Panc1 (cell line): ENCODE data around the gene INPP5F. TPM values are rescaled to one million over a fixed set of nuclear protein-coding genes. Genes with fewer than 3 reads are reported as not detected.

Experiments
- ATAC-seq: fragments of 200-7000 bp; cut with Tn5 transposase; 2 replicates; pipeline ENCODE4 v1.9.1; 2020; ENCODE audit warnings: mild to moderate bottlenecking, moderate library complexity
- BruUV-seq: library from RNA; stranded (reverse); fragments of 400-500 nt; replicated peaks from 2 replicates; lab custom pipeline; 2021; lab: Mats Ljungman, UMichigan
- CTCF ChIA-PET: fragments of 300-600 bp; sonication (Branson Sonifier 250); formaldehyde crosslinking; loops from one replicate; lab custom pipeline; 2022; ENCODE audit warnings: antibody characterized with exemption; lab: Charles Lee
- POLR2A ChIA-PET: fragments of 300-600 bp; sonication (Branson Sonifier 250); formaldehyde crosslinking; loops from one replicate; lab custom pipeline; 2022; ENCODE audit warnings: antibody characterized with exemption; lab: Charles Lee
- DNase-seq: peaks from one replicate; pipeline ENCODE4 v3.0.0-alpha.2; 2010; ENCODE audit warnings: low read depth, low spot score
- H3K27ac ChIP-seq: 2 replicates; pipeline ENCODE4 v1.5.1; 2011; ENCODE audit warnings: mild to moderate bottlenecking, low read length, inconsistent platforms
- H3K27me3 ChIP-seq: fragments of 200-500 bp; sonication (Bioruptor generic); 2 replicates; pipeline ENCODE4 v1.6.0; 2014; ENCODE audit warnings: low read length, inconsistent platforms; ENCODE audit not compliant: control insufficient read depth, insufficient read depth
- H3K36me3 ChIP-seq: fragments of 200-500 bp; sonication (Bioruptor generic); 2 replicates; pipeline ENCODE4 v1.5.1; 2014; ENCODE audit warnings: inconsistent platforms, mild to moderate bottlenecking, low read length, moderate library complexity; ENCODE audit not compliant: control insufficient read depth, insufficient read depth
- H3K4me1 ChIP-seq: 2 replicates; pipeline ENCODE4 v1.5.1; 2011; ENCODE audit warnings: inconsistent platforms, mild to moderate bottlenecking, low read length, moderate library complexity; ENCODE audit not compliant: control insufficient read depth, insufficient read depth
- H3K4me3 ChIP-seq, 2 experiments: 2 replicates each; pipeline ENCODE4 v1.5.1; 2011 to 2012; ENCODE audit warnings: low read depth in 2 of 2, low read length in 2 of 2, mild to moderate bottlenecking in 2 of 2, inconsistent platforms in 1 of 2, moderate library complexity in 1 of 2
- H3K9me3 ChIP-seq: fragments of 200-500 bp; sonication (Bioruptor generic); 2 replicates; pipeline ENCODE4 v1.5.1; 2014; ENCODE audit warnings: low read depth, mild to moderate bottlenecking, inconsistent platforms, low read length, moderate library complexity; ENCODE audit not compliant: control insufficient read depth, insufficient read depth
- POLR2AphosphoS5 ChIP-seq: IDR thresholded peaks from 2 replicates; pipeline ENCODE4 v1.6.1; 2012; ENCODE audit warnings: mild to moderate bottlenecking, low read depth, low read length, moderate library complexity
- REST ChIP-seq, 2 experiments: IDR thresholded peaks; 2 replicates each; pipeline ENCODE4 v1.6.1; 2011 to 2012; ENCODE audit warnings: low read depth in 2 of 2, control low read depth in 1 of 2, low read length in 1 of 2, mild to moderate bottlenecking in 1 of 2, moderate library complexity in 1 of 2; ENCODE audit not compliant: insufficient read depth in 1 of 2
- SIN3A ChIP-seq: IDR thresholded peaks from 2 replicates; pipeline ENCODE4 v1.6.1; 2012; ENCODE audit warnings: low read depth, mild to moderate bottlenecking, low read length, moderate library complexity, borderline replicate concordance; ENCODE audit not compliant: insufficient read depth
- TCF7L2 ChIP-seq: IDR thresholded peaks from 2 replicates; pipeline ENCODE4 v1.6.1; 2011; ENCODE audit warnings: mild to moderate bottlenecking, low read depth, low read length, inconsistent platforms
- in situ Hi-C: cut with HindIII; loops from 2 replicates; pipeline ENCODE4 v1.10.0; 2016; ENCODE audit warnings: low sequenced_read_pairs, low pct_unique_long_range_greater_than_20kb
- intact Hi-C: fragments of 100-400 bp; cut with micrococcal nuclease; formaldehyde crosslinking; loops from one replicate; pipeline ENCODE4 v1.10.0; 2022; ENCODE audit not compliant: unreplicated experiment
- total RNA-seq: library from RNA; stranded (reverse); gene quantifications from one replicate; pipeline ENCODE4 v1.2.1, GENCODE V29; 2021; ENCODE audit not compliant: unreplicated experiment
- TF ChIP-seq, protein P1 (sequence below): fragments of 450-650 bp; IDR thresholded peaks from 2 replicates; pipeline ENCODE4 v1.5.1; 2017; ENCODE audit warnings: mild to moderate bottlenecking

INPP5F gene
- total RNA-seq, 1 experiment from 2014 or later = 26.7 TPM

DNA sequence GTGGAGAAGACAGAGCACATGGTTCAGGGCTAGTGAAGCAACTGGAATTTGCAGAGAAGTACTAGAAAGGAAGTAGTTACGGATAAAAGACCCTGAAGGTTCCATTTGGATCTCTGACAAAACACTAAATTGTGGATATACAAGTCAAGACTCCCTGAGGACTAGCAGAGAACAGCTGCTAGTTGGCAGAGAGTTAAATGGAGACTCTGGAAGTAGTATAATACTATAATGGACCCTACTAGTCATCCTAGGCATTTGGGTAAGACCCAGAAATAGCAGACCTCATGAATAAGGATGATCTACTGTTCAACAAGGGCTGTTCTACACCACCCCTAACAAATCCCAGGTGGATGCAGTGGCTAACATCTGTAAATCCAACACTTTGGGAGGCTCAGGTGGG lies 127.7 kb downstream of the INPP5F start:
- Histone ChIP-seq H3K9me3 (no peaks in the 10 kb centered on the region), H3K36me3 (peaks cover 42% of the 10 kb centered on the region), H3K4me3 (no peak overlapping the region), H3K4me1 (0 out of 2 replicates have a peak, but pooled peaks cover 3% of the 10 kb centered on the region), H3K27ac (no peak overlapping the region), H3K27me3 (no peaks in the 10 kb centered on the region)
- no peak for DNase-seq
- POLR2A ChIA-PET = no interaction called here
- in situ Hi-C loops (no loop called here), intact Hi-C loops (loop anchor here (10.0 kb wide), 1 partner anchor 249 kb away; no protein-coding TSS in a partner anchor)
- CTCF ChIA-PET = no interaction called here
- no peak for ATAC-seq
- TF ChIP-seq POLR2AphosphoS5 = no peak
- TF ChIP-seq TCF7L2 = no peak
- TF ChIP-seq, protein P1, sequence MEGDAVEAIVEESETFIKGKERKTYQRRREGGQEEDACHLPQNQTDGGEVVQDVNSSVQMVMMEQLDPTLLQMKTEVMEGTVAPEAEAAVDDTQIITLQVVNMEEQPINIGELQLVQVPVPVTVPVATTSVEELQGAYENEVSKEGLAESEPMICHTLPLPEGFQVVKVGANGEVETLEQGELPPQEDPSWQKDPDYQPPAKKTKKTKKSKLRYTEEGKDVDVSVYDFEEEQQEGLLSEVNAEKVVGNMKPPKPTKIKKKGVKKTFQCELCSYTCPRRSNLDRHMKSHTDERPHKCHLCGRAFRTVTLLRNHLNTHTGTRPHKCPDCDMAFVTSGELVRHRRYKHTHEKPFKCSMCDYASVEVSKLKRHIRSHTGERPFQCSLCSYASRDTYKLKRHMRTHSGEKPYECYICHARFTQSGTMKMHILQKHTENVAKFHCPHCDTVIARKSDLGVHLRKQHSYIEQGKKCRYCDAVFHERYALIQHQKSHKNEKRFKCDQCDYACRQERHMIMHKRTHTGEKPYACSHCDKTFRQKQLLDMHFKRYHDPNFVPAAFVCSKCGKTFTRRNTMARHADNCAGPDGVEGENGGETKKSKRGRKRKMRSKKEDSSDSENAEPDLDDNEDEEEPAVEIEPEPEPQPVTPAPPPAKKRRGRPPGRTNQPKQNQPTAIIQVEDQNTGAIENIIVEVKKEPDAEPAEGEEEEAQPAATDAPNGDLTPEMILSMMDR = no peak
- BruUV-seq = no TSS peak

DNA sequence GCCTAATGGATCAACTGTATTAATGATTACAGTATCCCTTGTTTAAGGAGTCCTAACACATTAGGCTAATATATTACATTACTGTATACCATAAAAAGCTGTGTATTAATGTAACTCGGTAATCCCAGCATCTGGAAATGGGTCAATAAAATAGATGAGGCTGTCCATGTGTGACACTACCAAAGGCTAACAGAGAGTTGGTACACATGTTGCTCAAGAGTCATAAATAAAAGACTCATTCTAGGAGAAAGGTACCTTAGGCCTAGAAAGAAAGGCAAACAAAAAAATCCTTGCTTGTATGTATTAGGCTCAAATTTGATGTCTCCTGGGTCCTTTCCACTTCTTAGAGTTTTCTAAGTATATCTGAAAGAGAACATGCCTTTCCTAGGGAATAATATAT lies 132.2 kb downstream of the INPP5F start:
- POLR2A ChIA-PET = no interaction called here
- Histone ChIP-seq H3K27me3 (no peaks in the 10 kb centered on the region), H3K4me3 (no peak overlapping the region), H3K9me3 (no peaks in the 10 kb centered on the region), H3K4me1 (peaks cover 17% of the 10 kb centered on the region), H3K27ac (no peak overlapping the region), H3K36me3 (peaks cover 24% of the 10 kb centered on the region)
- no peak for DNase-seq
- CTCF ChIA-PET = no interaction called here
- BruUV-seq = no TSS peak
- intact Hi-C loops (loop anchor here (2.0 to 10.0 kb wide), 2 partner anchors 107 to 253 kb away; no protein-coding TSS in a partner anchor), in situ Hi-C loops (no loop called here)
- no peak for TF ChIP-seq TCF7L2
- no peak for TF ChIP-seq REST (IDR thresholded peaks at IDR 0.05; ENCODE audit: insufficient read depth in 1 of 2, low read depth in 2 of 2, low read length in 1 of 2)
- no peak for TF ChIP-seq POLR2AphosphoS5
- TF ChIP-seq SIN3A = no peak
- TF ChIP-seq, protein P1 = no peak
- ATAC-seq = no peak
